Endometrial microvascular endothelial cells (primary cell): ENCODE measurements around the gene ACTR6. TPM values are rescaled to one million over a fixed set of nuclear protein-coding genes. Genes with fewer than 3 reads are reported as not detected.
"Not testable (repeated sequence)": the region's sequence is repeated elsewhere in the genome, so short reads cannot be mapped to it uniquely, and the experiment has no call there.

Experiments used
- in situ Hi-C: cut with HindIII; loops from 2 replicates; pipeline ENCODE4 v1.10.0; 2017; ENCODE audit warnings: low sequenced_read_pairs, low pct_unique_long_range_greater_than_20kb; ENCODE audit errors: inconsistent ontology term
- total RNA-seq: library from RNA; depleted of rRNA; stranded (reverse); fragments of >200 nt; gene quantifications from one replicate; pipeline ENCODE4 v1.2.3, GENCODE V29; 2015; ENCODE audit errors: inconsistent ontology term

The ACTR6 gene
- total RNA-seq, 1 donor from 2014 or later = 43.7 TPM

DNA sequence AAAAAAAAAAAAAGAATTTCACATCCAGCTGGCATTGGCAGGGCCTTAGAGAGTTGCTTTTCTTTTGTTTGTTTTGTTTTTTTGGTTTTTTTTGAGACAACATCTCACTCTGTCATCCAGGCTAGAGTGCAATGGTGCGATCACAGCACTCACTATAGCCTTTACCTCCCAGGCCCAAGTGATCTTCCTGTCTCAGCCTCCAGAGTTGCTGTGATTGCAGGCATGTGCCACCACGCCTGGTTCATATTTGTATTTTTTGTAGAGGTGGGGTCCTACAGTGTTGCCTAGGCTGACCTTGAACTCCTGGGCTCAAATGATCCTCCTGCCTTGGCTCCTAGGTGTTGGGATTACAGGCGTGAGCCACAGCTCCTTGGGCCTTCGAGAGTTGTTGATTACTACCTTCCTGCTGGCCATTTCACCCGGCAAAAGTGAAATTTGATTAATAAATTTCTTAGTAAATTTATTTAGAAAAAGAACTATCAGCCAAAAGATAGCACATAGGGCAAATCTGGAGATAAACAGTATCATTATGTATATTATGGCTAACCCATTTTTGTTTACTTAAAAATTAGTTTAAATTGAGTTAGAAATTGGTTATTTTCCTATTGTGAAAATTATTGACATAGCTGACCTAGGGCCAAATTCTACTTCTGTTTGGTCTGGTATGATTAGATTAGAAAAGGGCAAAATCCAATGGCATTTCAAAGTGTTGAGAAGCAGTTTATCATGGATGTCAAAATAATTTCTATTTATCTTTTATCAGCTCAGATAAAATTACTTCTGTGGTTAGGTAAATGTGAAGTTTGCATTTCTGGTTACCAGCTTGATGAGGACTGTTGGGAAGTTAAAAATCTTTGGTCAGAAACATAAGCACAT, 12.6 kb downstream of the ACTR6 start:
- in situ Hi-C loops = no loop called here

DNA sequence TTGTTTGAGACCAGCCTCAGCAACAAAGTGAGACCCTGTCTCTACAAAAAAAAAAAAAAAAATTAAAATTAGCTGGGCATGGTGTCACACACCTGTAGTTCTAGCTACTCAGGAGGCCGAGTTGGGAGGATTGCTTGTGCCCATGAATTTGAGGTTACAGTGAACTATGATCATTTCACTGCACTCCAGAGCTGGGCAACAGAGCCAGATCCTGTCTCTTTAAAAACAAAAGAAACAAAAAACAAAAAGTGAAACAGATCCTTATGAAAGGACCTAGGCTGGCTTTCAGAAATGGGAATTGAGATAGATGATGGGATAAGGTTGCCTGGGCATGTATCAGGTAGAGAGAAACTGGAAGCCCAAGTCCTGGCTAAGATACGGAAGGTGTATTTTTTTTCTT, 13.9 kb downstream of the ACTR6 start:
- in situ Hi-C loops = no loop called here

DNA sequence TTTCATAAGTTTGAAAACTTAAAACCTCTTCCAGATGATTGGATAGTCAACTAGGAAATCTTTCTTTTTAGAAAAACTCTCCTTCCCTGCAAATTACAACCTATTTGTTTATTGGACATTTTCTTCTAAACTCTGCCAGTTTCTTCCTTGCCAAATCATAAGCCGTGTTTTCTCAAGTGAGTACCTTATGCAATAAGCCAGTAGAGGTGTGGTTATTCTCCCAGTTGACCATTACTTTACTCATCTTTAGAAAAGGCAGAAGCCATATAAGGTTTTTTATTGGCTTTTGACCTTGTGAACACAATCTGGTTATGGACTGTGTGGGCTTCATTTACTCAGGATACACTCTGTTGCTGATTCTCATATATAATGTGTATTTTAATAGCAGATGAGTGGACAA, 14.6 kb downstream of the ACTR6 start:
- in situ Hi-C loops = no loop called here

DNA sequence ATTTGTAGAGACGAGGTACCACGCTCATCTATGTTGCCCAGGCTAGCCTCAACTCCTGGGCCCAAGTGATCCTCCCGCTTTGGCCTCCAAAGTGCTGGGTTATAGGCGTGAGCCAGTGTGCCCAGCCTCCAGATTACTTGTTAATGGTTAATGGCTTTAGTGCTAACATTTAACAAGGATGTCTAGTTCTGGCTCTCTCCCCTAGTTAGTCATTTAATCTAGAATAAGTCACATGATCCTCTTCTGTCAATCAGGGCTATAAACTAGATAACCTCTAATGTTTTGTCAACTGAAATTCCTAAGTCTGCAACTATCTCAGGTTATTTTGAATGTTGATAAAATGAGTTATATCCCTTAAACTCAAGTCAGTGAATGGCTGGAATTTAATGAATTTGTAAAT, 15.7 kb downstream of the ACTR6 start:
- in situ Hi-C loops = no loop called here

DNA sequence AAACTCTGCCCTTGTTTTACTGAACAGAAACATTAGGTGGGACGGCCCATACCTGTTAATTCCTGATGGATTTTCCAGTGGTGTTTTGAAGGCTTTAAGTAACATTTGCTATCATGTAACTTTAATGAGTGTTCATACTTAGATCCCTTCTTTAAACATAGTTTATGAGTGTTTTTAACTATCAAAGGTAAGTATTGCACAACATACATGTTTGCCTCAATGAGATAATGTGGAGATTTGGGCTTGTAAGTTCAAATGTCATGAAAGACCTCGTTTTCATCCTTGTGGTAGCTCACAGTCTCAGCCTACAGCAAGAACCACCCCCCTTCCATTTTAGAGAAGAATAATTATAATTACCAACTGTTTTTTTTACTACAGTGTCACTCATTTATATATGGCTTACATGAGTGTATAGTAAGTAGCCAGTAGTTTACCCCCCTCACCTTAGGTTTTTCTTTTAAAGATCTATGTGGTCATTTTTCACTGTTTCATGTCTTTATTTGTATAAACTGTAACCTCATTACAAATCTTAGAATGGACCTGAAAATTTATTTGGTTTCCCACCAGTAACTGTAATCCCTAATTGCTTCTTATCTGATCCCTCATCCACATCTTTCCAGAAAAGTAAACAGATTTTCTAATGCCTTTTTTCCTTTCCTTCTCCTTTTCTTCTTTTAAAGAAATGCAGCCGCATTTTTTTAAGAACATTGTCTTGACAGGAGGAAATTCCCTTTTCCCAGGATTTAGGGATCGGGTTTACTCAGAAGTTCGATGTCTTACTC, 18.9 kb downstream of the ACTR6 start:
- in situ Hi-C loops = no loop called here

DNA sequence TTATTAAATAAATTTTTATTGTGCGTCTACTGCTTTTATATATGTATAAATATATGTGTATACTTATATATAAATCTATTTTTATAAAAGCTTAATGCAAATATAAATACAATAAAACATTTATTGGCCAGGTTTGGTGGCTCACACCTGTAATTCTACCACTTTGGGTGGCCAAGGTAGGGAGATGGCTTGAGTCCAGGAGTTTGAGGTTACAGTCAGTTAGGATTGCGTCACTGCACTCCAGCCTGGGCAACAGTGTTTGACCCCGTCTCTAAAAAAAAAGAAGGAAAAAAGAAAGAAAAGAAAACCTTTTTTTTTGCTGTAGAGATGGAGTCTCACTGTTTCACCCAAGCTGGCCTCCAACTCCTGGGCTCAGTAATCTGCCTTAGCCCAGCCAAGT, 20.9 kb downstream of the ACTR6 start:
- in situ Hi-C loops = no loop called here

DNA sequence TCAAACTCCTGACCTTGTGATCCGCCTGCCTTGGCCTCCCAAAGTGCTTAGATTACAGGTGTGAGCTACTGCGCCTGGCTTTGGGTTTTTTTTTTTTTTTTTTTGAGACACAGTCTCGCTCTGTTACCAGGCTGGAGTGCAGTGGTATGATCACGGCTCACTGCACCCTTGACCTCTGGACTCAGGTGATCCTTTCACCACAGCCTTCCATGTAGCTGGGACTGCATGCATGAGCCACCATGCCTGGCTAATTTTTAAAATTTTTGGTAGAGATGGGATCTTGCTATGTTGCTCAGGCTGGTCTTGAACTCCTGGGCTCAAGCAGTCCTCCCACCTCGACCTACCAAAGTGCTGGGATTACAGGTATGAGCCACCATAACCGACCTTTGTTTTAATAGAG, 21.6 kb downstream of the ACTR6 start:
- in situ Hi-C loops = not testable (repeated sequence)

DNA sequence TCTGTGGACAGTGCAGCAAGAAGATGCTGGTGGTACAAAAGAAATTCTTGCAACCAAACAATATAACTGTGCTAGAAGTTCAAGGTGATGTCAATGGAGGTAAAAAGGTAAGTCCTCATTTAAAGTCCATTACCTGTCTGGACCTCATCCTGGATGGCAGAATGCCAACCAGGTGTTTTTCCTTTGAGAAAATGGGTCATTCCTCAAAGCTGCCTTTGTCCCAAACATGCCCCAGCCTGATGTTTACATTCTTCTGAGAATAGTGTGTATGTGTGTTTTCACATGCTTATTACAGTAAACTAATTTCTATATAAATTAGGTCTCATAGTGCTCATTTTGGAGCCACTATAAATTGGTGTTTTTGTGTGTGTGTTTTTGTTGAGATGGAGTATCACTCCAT, 24.9 kb downstream of the ACTR6 start:
- in situ Hi-C loops = no loop called here

DNA sequence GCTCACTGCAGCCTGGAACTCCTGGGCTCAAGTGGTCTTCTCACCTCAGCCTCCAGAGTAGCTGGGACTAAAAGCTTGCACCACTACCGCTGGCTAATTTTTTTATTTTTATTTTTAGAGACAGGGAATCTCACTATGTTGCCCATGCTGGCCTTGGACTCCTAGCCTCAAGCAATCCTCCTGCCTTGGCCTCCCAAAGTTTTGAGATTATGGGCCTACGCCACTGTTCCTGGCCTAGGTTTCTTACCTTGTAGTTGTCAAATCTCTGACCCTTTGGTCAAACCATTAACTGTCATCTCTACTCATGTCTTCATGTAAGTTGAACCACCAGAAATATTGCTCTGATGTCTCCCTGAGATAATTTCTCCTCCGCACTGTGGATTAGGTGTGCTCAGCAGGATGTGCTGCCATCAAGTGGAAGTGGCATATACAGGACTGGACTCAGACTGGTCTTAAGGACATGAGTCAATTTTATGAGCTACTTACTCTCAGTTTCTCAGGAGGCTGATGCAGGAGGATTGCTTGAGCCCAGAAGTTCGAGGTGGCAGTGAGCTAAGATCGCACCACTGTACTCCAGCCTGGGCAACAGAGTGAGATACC, 28.5 kb downstream of the ACTR6 start:
- in situ Hi-C loops = no loop called here

DNA sequence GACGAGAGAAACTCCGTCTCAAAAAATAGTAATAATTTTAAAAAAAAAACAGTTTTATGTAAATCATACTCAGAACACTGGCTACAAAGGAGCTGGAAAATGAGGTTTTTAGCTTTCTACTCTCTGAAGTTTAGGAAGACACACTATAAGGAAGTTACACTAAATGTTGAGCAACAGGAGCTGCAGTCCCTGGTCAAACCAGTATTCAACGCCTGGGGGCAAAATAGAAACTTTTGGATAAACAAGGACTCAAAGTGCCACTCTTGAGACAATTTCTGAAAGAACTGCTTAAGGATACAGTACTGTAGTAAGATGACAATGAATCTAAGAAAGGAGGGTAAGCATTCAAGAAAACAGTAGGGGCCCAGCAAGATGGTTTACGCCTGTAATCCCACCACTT, 29.3 kb downstream of the ACTR6 start:
- in situ Hi-C loops = no loop called here

DNA sequence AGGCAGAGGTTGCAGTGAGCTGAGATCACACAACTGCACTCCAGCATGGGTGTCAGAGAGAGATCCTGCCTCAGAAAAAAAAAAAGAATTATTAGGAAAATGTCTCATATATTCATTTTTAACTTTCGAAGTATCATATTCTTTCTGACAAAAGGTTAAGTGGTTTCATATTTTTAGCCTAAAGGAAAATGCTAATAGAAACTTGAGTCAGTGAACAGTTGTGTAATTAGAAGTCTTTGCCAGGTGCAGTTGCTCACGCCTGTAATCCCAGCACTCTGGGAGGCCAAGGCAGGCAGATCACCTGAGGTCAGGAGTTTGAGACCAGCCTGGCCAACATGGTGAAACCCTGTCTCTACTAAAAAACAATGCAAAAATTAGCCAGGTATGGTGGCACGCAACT, 31.3 kb downstream of the ACTR6 start:
- in situ Hi-C loops = not testable (repeated sequence)

DNA sequence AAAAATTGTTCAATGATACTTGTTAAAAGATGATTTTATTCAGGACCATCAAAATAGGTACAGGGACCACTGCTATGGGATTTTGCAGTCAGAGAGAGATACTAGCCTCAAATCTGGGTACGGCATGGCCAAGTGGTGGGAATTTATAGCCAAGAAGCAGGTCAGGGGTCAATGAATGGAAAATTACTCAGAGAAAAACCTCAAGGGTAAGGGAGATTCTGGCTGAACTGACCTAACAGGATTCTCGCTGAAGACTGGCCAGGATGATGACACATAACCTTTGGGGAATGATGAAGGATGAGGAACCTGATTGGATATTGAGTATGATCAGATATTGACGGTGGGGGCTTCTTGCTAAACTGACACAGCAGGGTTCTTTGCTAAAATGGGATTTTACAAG, 33.6 kb downstream of the ACTR6 start:
- in situ Hi-C loops = no loop called here

DNA sequence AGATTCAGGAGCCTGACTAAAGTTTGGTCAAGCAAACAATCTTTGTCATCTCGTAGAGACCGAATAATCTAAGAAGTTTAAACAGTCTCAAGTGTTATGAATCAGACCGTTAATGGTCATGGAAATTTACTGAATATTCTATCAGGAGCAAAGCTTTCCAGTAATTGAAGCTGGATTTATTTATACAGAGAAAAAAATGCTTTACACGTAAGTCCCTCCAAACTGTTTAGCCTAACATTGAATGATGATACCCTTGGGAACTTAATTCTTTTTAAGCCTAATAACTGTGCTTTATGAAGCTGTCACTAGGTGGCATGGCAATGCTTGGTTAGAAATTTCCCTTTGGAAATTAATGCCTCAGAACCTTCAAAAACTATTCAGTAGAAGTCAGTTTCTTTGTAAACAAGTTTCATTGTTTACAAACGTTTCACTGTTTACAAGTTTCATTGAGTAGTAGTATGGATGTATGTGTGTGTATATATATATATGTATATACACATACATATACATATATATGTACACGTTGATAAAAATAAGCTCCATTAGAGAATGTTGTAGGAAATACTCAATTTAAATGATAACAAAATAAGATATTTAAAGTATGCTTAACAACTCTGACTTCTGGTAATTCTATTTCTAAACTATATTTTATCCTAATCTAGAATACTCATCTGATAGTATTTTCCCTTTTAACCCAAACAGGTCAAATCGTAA, 34.1 kb downstream of the ACTR6 start:
- in situ Hi-C loops = no loop called here

DNA sequence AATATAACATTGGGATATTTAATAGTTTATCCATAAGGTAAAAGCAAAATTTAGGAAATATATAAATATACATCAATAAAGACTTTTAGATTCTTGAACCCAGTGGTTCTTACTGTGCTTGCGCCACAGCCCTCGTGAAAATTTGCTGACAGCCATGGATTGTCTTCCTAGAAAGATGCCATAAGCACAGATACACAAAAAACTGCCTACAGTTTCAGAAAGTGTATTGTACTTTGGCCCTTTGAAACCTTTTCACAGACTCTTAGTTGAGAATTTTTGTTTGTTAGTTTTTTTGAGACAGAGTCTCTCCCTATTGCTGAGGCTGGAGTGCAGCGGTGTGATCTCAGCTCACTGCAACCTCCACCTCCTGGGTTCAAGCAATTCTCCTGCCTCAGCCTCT, 38.2 kb downstream of the ACTR6 start:
- in situ Hi-C loops = no loop called here

DNA sequence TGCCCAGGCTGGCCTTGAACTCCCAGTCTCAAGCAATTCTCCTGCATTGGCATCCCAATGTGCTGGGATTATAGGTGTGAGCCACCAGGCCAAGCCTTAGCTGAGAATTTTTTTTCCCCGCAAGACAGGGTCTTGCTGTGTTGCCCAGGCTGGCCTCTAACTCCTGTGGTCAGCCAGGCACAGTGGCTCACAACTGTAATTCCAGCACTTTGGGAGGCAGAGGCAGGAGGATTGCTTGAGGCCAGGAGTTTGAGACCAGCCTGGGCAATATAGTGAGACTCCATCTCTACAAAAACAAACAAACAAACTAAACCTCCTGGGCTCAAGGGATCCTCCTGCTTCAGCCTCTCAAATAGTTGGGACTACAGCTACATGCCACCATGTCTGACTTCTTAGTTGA, 39.0 kb downstream of the ACTR6 start:
- in situ Hi-C loops = no loop called here

DNA sequence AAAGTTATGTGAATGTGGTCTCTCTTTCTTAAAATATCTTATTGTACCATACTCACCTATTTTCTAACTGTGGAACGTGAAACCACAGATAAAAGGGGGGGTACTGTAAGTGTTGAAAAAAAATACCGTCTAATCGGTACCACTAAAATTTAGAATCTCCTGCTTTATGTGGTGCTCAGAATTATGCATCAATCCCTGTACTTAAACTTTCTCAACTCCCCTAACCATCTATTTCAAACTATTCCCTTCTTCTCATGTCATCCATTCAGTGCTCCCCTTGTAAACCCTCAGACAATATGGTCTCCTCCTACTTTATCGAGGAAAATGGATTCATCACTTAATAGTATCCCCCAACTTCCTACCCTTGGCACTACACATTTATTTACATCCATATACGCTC, 42.5 kb downstream of the ACTR6 start:
- in situ Hi-C loops = no loop called here

DNA sequence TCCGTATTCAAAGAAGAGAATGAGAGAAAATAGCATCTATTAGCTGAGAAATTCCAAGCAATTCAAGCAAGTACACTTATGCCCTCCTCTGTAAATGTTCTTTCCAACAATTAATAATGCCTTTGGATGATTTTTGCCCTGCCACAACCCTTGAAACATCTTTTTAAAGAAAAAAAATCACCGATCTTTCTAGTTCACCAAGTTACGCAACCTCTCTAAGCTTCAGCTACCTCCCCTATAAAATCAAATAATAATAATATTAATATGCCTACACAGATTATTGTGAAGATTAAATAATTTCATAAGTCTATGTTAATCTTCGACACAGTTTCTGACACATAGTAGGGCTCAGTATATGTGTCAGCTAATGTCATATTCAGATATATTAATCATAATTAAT, 47.1 kb downstream of the ACTR6 start:
- in situ Hi-C loops = no loop called here

DNA sequence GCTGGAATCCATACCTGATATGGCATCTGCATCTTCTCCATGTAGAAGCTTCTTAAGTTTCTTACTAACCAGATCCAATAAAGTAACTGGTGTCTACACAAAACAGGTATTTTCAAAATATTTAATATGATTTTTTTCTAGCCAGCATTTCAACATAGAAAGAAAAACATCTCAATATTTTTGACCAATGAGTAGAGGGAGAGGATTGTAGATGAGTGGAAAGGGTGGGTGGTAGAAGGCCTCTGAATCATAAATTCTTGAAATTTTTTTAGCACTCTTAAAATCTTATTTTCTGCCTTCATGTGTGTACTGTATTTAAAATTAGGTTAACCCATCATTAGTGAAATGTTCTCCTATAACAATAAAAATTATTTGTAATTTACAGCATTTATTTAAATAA, 48.3 kb downstream of the ACTR6 start:
- in situ Hi-C loops = no loop called here

DNA sequence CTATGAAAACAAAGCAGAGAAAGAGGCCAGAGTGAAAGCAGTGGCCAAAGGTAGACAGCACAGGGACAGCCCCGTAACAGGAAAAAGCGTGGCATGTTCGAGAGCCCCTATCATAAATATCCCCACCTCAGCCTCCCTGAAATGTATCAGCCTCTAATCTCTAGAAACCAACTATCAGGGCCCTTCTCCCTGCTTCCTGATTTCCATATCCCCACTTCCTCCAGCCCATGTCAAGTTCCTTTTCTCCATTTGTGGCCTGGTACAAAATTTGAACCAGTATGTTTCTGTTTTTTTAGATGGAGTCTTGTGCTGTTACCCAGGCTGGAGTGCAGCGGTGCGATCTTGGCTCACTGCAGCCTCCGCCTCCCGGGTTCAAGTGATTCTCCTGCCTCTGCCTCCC, 49.3 kb downstream of the ACTR6 start:
- in situ Hi-C loops = no loop called here
